ENCODE data around the gene ZNF70.

ZNF70 gene

DNA sequence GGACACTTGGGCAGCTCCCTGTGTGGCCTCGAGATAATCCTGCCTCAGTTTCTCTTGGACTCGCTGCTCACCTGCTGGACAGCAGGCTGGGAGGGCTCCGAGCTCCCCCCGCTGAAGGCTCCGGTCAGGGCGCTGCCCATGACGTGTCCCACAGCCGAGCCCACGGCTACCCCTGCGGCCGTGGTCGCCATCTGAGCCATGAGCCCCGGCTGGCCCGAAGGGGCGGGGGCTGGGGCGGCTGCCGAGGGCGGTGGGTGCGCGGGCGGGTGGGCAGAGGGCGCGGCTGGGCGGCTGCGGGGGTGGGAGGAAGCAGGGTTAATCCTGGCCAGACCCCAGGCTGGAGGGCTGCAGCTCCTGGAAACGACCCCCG lies 16.4 kb upstream of the ZNF70 start:
- Histone ChIP-seq H3K9me3 (ENCODE audit: low read length) (no peaks in the 10 kb centered on the region), H3K9me2 (ENCODE audit: low read depth, low read length) (no peaks in the 10 kb centered on the region), H3K27me3 (ENCODE audit: insufficient read depth, low read length) (no peaks in the 10 kb centered on the region), H3K4me3 (ENCODE audit: low read depth, low read length, poor library complexity, severe bottlenecking) (peak overlapping the region; percentile 82), H3K36me3 (ENCODE audit: insufficient read depth, low read length) (peaks cover 39% of the 10 kb centered on the region), H3K4me2 (ENCODE audit: low read length) (peak overlapping the region; percentile 79), H3K9ac (ENCODE audit: low read length) (peak overlapping the region; percentile 88), H3K79me2 (ENCODE audit: insufficient read depth, low read length) (peaks cover 3% of the 10 kb centered on the region; the same call in 1 of the 2 replicates), H4K20me1 (ENCODE audit: insufficient read depth, low read length) (no peaks in the 10 kb centered on the region), H3F3A (ENCODE audit: insufficient read depth, low read length) (no peaks in the 10 kb centered on the region), H3K27ac (ENCODE audit: low read depth, low read length, poor library complexity, severe bottlenecking) (peak overlapping the region; percentile 82), H2AFZ (ENCODE audit: low read length) (no peak overlapping the region), H3K4me1 (ENCODE audit: insufficient read depth, low read length, severe bottlenecking) (peaks cover 74% of the 10 kb centered on the region)
- TF ChIP-seq EZH2 (IDR thresholded peaks at IDR 0.05; ENCODE audit: borderline replicate concordance, low read length): no peak
- TF ChIP-seq, protein P1, sequence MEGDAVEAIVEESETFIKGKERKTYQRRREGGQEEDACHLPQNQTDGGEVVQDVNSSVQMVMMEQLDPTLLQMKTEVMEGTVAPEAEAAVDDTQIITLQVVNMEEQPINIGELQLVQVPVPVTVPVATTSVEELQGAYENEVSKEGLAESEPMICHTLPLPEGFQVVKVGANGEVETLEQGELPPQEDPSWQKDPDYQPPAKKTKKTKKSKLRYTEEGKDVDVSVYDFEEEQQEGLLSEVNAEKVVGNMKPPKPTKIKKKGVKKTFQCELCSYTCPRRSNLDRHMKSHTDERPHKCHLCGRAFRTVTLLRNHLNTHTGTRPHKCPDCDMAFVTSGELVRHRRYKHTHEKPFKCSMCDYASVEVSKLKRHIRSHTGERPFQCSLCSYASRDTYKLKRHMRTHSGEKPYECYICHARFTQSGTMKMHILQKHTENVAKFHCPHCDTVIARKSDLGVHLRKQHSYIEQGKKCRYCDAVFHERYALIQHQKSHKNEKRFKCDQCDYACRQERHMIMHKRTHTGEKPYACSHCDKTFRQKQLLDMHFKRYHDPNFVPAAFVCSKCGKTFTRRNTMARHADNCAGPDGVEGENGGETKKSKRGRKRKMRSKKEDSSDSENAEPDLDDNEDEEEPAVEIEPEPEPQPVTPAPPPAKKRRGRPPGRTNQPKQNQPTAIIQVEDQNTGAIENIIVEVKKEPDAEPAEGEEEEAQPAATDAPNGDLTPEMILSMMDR (IDR thresholded peaks at IDR 0.05; ENCODE audit: low read length): no peak

DNA sequence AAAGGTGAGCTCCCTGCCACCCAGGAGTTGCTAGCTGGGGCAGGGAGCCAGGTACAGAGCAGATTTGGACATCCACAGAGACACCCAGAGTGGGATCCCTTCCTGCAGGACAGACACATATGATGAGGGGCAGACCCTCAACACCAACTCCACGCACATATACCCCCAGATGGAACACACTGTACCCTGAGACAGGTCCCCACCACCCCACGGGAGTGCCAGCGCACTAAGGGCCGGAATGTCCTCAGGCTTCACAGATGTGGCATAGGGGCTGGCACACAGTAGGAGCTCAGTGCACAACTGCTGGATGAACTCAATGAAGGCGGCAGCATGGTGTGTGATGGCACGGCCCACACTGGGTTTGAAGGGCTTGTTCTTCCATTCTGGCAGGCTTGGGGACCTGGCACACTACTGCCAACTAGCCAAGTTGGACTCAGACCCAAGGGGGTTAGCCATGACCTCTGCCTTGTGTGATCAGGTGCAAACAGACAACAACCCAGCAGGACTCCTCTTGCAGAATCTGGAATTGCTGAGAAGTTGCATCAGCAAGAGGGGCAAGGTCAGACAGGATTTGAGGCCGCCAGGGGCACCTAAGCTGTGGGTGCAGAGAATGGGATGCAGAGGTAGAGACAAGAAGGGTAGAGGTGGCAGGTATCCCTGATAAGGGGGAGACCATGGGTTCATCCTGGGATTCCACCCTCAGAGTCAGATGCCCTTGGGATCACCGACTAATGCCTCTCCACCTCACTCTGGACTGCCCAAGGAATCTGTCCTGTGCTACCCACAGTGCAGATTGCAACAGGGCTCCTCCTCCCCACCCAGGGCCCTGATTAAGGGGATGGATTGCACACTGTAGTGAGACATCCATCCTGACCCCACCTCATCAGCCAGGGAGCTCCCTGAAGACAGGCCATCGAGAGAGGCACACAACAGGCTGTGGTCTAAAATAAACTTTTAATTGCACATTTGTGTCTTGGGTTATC lies 14.3 kb upstream of the ZNF70 start:
- no peaks in the 10 kb centered on the region for H3K27me3 ChIP-seq (ENCODE audit: insufficient read depth, low read length)
- H3K9me3 ChIP-seq (ENCODE audit: low read length): no peaks in the 10 kb centered on the region
- H3K27ac ChIP-seq (ENCODE audit: low read depth, low read length, poor library complexity, severe bottlenecking): peak overlapping the region; percentile 37
- no peaks in the 10 kb centered on the region; the same call in 1 of the 2 replicates for H3F3A ChIP-seq (ENCODE audit: insufficient read depth, low read length)
- H3K9ac ChIP-seq (ENCODE audit: low read length): peak overlapping the region; percentile 42; the same call in 1 of the 2 replicates
- H3K4me1 ChIP-seq (ENCODE audit: insufficient read depth, low read length, severe bottlenecking): peaks cover 67% of the 10 kb centered on the region
- peak overlapping the region; percentile 82 for H3K4me3 ChIP-seq (ENCODE audit: low read depth, low read length, poor library complexity, severe bottlenecking)
- H3K4me2 ChIP-seq (ENCODE audit: low read length): peak overlapping the region; percentile 79
- no peak for TF ChIP-seq EZH2 (IDR thresholded peaks at IDR 0.05; ENCODE audit: borderline replicate concordance, low read length)
- TF ChIP-seq, protein P1 (IDR thresholded peaks at IDR 0.05; ENCODE audit: low read length): no peak
- H4K20me1 ChIP-seq (ENCODE audit: insufficient read depth, low read length): no peaks in the 10 kb centered on the region
- H3K79me2 ChIP-seq (ENCODE audit: insufficient read depth, low read length): peaks cover 3% of the 10 kb centered on the region; the same call in 1 of the 2 replicates
- no peak overlapping the region for H2AFZ ChIP-seq (ENCODE audit: low read length)
- no peaks in the 10 kb centered on the region for H3K9me2 ChIP-seq (ENCODE audit: low read depth, low read length)
- peaks cover 39% of the 10 kb centered on the region for H3K36me3 ChIP-seq (ENCODE audit: insufficient read depth, low read length)

DNA sequence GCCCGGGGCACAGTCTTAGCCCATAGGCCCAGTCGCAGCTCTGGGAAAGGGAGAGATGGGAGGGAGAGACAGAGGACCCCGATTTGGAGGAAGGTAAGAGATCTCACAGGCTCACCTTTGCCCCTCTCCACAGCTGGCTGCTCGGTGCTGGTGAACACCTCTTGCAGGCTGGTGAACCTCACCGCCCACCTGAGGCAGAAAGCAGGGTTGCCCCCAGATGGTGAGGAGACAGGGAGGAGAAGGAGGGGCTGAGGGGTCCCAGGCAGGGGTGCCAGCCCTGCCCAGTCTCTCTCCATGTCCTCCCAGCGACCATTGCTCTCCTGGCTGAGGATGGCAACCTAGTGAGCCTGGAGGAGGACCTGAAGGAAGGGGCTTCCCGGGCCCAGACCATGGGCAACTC lies 13.0 kb upstream of the ZNF70 start:
- Histone ChIP-seq H3K27me3 (ENCODE audit: insufficient read depth, low read length) (no peaks in the 10 kb centered on the region), H4K20me1 (ENCODE audit: insufficient read depth, low read length) (no peaks in the 10 kb centered on the region), H3K27ac (ENCODE audit: low read depth, low read length, poor library complexity, severe bottlenecking) (peak overlapping the region; percentile 57), H3K4me1 (ENCODE audit: insufficient read depth, low read length, severe bottlenecking) (peaks cover 55% of the 10 kb centered on the region), H3F3A (ENCODE audit: insufficient read depth, low read length) (peaks cover 3% of the 10 kb centered on the region; the same call in 1 of the 2 replicates), H3K79me2 (ENCODE audit: insufficient read depth, low read length) (peaks cover 3% of the 10 kb centered on the region; the same call in 1 of the 2 replicates), H3K4me2 (ENCODE audit: low read length) (peak overlapping the region; percentile 79), H2AFZ (ENCODE audit: low read length) (no peak overlapping the region), H3K4me3 (ENCODE audit: low read depth, low read length, poor library complexity, severe bottlenecking) (peak overlapping the region; percentile 82), H3K9me3 (ENCODE audit: low read length) (no peaks in the 10 kb centered on the region), H3K9me2 (ENCODE audit: low read depth, low read length) (no peaks in the 10 kb centered on the region), H3K36me3 (ENCODE audit: insufficient read depth, low read length) (peaks cover 39% of the 10 kb centered on the region), H3K9ac (ENCODE audit: low read length) (peak overlapping the region; percentile 13; the same call in 1 of the 2 replicates)
- TF ChIP-seq, protein P1 (IDR thresholded peaks at IDR 0.05; ENCODE audit: low read length): no peak
- TF ChIP-seq EZH2 (IDR thresholded peaks at IDR 0.05; ENCODE audit: borderline replicate concordance, low read length): no peak
